ENCODE data around the gene ARPC2.

DNA sequence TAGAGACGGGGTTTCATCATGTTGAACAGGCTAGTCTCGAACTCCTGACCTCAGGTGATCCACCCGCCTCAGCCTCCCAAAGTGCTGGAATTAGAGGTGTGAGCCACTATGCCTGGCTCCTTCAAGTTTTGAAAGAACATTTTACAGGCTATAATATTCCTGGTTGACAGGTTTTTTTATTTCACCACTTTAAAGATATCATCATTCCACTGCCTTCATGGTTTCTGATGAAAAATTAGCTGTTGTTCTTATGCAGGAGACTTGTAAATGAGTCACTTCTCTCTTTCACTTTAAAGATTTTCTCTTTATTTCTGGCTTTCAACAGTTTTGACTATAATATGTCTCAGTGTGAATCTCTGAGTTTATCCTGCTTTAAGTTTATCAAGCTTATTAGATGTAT, 7.9 kb upstream of the ARPC2 start:
- TF ChIP-seq, protein P1, sequence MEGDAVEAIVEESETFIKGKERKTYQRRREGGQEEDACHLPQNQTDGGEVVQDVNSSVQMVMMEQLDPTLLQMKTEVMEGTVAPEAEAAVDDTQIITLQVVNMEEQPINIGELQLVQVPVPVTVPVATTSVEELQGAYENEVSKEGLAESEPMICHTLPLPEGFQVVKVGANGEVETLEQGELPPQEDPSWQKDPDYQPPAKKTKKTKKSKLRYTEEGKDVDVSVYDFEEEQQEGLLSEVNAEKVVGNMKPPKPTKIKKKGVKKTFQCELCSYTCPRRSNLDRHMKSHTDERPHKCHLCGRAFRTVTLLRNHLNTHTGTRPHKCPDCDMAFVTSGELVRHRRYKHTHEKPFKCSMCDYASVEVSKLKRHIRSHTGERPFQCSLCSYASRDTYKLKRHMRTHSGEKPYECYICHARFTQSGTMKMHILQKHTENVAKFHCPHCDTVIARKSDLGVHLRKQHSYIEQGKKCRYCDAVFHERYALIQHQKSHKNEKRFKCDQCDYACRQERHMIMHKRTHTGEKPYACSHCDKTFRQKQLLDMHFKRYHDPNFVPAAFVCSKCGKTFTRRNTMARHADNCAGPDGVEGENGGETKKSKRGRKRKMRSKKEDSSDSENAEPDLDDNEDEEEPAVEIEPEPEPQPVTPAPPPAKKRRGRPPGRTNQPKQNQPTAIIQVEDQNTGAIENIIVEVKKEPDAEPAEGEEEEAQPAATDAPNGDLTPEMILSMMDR (optimal IDR thresholded peaks at IDR 0.05 in 1 of 3, IDR thresholded peaks at IDR 0.05 in 1 of 3, conservative IDR thresholded peaks at IDR 0.05 in 1 of 3; ENCODE audit: extremely low read depth in 1 of 3, insufficient read depth in 2 of 3, low read length in 3 of 3) = no peak
- no peak for TF ChIP-seq EZH2 (IDR thresholded peaks at IDR 0.05; ENCODE audit: low read length)

All from keratinocyte (primary cell).